ENCODE measurements around the gene TRAPPC5.

The TRAPPC5 gene

DNA sequence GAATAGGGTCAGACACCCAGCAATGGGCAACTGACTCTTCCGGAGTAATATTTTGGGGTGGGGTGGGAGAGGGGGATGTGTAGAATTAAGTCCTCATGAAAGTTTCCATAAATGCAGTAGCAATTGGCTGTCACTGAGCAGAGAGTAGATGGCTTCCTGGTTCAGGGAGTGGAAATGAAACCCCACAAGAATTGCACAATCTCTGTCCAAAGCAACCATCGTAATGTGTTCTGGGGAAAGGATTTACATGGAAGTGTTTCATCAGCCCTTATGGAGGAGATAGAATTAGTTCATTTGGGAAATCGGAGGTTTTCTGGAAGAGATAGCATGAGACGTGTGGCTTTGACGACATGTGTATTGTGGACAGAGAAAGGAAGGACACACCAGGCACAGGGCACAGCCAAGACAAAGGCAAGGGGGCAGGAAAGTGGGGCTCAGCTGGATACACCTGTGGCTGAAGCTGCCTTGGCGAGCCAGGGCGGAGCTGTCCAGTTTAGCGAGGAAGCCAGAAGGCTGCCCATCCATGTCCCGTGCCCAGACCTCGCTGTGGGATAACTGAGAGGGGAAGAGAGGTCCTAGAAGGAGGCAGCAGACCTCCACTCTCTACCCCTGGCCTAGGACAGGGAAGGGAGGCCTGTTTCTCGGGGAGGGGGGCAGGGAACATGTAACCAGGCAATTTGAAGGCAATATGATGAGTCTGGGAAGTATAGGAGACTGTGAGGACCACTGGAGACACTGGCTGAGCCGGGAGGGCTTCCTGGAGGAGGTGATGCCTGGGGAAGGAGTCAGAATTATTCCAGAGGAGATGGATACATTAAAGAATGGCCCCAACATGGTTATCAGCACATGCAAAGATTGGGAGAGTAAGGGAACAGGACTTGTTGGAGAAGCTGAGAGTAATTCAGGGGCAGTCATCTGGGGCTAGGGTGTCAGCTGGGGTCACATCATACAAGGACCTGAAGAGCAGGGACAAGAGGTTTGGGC is 53.9 kb downstream of the TRAPPC5 start:
- DNase-seq, result no peak

DNA sequence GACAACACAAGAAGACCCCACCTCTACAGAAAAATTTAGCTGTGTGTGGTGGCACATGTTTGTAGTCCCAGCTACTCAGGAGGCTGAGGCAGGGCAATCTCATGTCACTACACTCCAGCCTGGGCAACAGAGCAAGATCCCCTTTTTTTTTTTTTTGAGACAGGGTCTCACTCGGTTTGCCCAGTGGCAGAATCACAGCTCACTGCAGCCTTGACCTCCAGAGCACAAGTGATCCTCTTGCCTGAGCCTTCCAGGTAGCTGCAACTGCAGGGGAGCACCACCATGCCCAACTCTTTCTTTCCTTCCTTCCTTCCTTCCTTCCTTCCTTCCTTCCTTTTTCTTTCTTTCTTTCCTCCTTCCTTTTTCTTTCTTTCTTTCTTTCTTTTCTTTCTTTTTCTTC is 55.5 kb downstream of the TRAPPC5 start:
- no peak for DNase-seq

DNA sequence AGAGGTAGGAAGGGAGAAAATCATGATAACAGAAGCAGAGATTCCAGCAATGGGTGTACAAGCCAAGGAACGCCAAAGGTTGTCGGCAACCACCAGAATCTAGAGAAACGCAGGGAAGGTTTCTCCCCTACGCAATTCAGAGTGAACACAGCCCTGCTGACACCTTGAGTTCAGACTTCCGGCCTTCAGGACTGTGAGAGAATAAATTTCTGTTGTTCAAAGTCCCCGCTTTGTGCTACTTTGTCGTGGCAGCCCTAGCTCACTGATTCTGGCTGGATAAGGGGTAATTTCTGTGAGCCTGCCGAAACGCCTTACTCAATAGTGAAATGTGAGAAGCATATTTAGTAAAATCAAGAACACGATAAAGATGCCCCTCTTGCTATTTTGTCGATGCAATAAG is 56.6 kb downstream of the TRAPPC5 start:
- no peak for DNase-seq

All from stimulated activated CD4-positive, alpha-beta T cell treated with anti-CD3 and anti-CD28 coated beads, Interleukin-4, amount 100 ng/mL, for 24 hours (primary cell).